Stimulated activated CD8-positive, alpha-beta memory T cell treated with anti-CD3 and anti-CD28 coated beads, Interleukin-4, amount 100 ng/mL, for 1 hour (primary cell): ENCODE results near the gene DNHD1.

ENCODE experiments used
- DNase-seq, 2 donors: peaks; one replicate each; pipeline ENCODE4 v3.0.0-alpha.2; 2020; ENCODE audit warnings: low read depth in 2 of 2, low spot score in 1 of 2

DNHD1 gene, protein sequence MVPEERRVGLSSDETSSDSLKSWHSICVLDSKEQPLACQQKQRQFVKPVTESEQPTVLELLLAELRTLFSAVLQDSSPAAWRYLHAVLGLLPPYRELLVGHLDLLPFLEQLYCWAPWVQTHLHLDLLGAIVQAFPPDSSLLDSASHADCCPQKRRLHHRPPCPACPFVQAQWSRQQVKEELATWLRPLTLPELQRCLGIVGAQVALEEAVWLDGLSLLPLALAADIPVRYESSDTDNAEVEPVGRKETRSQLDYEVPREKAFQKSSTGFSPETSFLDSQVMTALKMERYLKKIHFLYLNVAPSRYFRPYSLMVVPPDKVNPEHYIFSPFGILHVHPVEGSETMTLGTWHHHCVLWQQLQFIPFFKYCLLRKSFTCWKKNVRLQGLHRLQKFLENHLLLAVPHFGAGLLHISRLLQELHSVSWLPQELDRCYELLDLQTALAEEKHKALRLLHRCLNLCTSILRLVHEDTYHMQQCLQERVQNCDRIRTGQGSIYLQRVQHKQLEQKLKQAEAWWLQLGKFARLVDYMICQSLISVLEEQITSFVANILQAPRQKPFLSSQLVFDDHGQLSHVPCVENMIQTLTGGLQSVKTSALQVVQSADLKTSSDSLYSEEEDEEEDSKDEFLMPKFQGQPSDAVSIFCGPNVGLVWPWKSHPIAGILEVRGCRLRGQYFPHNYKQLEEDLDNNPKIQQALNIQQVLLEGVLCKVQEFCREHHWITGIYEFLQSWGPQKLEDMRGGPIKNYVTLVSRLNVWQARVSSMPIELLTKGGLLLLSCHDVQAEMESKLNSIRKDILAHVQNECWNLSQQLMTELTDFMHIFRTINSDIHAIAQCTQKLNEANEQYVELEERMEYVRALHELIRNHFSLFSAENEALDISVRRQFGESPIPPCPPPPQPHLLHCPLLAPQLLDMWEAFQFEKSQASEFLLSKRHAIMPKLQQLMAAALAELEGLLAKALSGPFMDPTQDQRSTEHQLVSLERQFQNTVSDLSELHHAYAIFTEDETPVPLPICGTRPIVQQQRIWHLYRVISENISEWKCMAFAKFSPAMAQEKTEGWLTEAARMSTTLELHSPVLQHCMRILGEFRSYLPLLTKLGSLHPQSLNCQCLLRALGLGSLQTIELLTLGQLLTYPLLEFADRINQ (N-terminal part only)

DNA sequence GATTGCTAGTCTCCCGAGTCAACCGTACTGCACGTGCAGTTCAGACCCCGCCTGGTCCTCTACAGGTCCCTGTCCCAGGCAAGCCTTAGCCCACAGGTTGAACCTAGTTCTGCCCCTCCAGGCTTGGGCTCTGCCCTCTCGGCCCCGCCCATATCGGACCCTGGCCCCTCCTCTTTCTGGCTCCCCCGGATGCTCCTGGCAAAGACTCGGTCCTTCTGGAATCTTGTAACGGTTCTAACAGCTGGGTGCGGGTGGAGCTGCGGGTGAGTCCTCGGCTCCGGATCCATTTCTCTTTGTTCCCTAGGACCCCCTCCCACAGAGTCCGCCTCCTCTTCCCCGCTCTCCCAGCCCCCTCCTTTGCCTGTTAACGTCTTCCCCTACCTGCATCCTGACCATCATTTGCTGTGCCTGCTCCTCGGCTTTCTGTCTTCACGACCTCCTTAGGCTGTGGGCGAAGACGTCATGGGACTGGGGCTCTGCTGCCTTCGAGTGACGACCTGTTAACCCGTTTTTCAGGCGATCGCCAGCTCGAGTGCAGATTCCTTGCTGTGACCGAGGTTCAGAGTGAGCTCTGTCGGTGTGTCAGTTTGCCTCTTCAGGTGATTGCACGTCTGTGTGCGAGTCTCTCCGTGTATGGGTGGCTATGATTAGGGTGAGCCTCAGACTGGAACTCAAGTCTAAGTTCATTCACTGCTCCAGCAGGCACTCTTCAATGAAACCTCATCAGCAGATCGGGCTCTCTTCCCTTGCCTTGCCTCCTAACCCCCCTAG is at the start of gene DNHD1:
Gene DNHD1 (plus strand): TSS at position 212 of the 771 bp plus-strand sequence. CDS start 936 bp downstream, outside the sequence.
- DNase-seq = no peak

DNA sequence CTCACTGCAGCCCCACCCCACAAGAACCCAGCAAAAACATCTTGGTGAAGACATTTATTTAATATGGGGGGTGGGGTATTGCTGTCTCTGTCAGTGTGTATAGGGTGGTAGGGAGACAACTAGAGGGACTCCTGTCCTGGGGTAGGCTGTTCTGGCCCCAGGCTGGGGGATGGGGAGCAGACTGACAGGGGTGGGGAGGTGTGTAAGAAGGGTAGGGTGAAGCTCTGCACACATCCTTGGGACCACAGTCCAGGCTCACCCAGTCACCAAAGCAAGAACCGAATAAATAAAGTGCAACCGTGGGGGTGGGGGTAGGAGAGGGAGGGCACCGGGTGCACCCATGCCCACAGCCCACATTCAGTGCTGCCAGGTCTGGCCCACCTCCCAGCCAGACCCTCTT is 48.5 kb upstream of the DNHD1 start:
- DNase-seq = no peak

DNA sequence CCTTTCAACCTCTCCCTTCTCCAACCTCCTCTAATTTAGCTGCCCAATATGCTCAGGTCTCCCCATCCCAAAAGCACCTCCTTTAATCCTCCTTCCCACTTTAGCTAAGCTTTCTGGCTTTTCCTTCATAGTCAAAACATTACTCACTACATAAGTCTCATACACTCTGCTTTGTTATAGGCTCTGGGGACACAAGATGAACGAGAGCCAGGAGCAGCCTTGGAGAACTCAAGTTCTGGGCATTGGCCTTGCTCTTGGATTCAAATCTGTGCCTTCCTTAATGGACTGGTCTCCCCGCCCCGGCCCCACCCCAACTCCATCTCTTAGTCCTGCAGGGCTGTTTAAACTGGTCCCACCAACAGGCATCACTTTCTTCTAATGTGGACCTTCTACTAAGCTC is 44.9 kb upstream of the DNHD1 start:
- no peak for DNase-seq

DNA sequence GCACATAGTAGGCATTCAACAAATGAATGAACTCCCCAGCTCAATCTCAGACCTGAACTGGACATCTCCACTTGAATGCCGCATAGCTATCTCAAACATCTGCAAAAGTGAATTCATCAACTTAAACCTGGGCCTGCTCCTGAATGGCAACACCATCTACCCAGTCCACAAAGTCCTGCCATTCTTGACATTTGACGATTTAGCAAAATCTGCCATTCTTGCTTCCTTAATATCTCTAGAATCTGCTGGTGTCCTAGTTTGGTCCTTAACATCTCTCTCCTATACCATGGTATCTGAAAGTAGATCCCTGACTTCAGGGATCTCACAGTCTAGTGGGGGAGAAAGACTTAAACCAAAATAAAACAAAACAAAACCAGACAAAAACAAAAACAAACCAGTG is 43.9 kb upstream of the DNHD1 start:
- DNase-seq = no peak

DNA sequence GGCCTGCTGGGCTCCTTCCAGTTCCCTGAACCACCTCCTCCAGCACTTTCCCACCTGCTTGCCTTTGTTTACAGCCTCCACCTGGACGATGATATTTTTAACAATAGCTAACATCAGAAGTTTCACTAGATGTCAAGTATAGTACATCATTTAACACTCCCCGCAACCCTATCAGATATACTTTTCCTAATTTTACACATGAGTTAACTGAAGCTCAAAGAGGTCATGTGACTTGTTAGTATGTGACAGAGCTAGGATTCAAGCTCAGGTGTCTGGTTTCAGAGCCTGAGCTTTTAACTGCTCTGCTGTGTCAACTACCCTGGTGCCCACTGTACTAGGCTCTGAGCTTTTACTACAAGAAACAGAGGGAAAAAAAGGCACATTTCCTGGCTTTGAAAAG is 42.0 kb upstream of the DNHD1 start:
- no peak for DNase-seq

DNA sequence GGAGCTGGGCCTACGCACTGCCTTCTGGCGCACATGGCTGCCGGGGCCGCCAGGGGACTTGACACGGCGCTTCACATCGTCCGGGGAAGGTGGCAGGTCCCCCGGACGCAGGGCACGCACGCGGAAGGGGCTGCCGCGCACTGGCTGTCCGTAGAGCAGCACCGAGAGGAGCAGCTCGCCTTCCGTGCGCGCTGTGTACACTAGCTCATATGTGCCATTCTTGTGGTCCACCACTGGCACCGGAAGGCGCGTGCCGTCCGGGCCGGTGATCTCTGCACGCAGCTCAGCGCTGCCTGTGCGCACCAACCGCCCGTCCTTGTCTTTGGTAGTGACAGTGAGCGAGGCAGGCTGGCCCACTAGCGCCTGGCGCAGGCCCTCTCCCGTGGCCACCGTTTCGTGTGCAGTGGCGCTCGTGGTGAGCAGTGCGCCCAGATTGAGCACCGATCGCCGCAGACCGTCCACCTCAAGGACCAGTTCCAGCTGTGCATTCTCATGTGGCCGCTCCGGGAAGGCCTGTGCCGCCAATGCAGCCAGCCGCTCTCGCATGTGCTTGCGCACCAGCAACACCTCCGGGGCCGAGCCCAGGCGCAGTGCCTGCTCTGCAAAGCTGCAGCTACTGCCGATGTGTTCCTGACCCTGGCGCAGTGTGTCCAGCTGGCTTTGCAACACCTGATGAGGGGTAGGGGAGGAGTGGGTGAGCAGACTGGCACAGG is 40.6 kb upstream of the DNHD1 start:
- no peak for DNase-seq

DNA sequence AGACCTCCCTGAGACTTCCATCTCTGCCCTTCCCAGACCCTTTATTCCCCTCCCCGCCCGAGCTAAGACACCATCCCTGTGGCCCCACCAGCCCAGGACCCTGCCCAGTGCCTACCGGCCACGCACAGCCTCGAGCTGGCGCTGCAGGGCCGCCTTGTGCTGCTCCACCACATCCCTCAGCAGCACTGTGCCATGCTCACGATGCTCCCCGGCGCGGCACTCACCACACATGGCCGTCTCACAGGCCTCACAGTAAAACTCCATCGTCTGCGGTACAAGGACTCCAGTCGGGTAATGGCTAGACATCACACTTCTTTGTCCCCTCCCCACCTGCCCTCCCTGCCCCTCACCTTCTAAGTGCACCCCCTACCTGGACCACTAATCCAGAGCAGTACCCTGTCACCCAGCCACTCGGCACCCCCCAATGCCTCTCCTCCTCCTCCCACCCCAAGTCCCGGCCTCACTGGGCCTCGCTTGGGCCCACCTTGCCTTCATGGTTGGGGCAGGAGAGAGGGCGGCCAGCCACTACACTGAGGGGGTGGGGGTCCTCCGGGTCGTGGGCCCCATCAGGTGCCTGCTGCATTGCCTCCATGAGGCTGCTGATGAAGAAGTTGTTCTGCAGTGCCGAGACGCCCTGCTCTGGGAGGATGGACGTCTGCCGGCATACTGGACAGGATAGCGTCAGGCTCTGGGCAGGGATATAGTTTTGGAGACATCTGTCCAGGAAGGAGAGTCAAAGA is 39.3 kb upstream of the DNHD1 start:
- no peak for DNase-seq

DNA sequence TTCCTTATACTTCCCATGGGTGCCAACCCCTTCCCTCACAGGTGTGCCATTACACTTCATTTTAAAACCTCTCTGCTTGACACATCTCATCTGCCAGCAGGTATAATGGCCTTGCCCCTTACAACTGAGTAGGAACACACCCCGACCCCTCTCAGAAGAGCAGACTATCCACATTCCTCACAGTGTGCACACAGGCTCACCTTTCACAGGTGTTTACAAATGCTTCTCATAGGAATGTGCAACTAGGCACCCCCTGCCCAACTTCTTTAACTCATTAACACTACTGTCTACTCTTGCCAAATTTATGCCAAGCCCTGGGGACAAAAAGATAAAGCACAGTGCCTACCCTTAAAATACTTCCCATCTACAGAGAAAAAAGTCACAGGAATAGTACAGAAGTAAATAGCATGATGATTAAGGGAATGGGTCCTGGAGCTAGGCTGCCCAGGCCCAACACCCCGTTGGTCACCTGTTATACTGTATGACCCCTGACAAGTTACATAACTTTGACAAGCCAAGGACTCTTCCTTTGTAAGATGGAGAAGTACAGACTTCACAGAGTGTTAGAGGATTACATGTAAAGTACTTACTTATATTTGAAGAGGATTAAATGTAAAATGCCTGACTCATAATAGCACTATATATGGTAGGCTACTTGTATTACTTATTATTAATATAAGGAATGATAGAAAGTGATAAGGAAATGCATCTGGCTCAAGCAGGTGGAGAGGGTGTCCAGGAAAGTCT is 38.6 kb upstream of the DNHD1 start:
- no peak for DNase-seq

DNA sequence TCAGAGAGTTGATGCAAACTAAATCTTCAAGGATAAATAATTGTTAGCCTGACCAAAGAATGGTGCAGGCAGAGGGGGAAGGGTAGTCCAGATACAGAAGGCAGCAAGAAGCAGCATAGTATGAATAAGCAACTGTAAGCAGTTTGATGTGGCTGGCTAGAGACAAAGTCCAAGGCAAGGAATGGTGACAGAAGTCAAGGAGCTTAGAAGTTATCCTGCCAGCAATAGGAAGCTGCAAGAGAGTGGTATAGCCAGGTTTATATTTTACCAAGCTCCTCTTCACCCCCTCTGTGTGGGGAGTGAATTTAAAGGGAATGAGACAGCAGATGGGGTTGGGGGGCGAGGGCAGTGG is 38.0 kb upstream of the DNHD1 start:
- no peak for DNase-seq

DNA sequence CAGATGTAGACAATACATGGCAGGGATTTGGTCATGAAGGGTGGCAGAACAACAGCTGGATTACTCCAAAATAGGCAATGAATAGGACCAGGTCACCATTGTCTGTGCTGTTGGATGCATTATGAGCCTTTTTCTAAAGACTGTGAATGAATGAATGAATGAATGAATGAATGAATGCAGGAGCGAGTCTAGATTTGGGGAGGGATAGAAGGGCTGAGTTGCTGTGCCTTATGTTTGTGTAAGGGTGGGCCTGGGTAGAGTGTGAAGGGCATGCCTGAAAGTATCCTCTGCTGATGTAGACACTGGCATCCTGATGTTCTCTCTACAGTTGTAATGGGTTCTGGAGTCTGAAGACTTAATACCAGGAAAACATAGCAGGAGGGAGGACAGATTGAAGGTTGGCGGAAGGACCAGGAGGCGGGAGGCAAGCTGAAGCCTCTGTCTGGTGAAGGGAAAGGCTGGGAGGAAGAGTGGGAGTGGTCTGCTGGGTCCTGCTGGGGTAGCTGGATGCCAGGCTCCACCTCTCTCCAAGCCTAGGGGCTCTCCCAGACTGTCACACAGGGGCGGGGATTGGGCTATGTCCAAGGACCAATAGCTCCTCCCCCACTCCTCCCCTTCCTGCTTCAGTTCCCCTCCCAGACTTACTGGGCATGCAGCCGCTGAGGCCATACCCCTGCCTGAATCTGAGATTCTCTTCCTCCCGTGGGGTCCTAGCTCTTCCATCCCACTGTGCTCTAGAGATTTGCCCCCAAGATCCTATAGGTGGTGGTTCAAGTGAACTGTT is 28.2 kb upstream of the DNHD1 start:
- no peak for DNase-seq

DNA sequence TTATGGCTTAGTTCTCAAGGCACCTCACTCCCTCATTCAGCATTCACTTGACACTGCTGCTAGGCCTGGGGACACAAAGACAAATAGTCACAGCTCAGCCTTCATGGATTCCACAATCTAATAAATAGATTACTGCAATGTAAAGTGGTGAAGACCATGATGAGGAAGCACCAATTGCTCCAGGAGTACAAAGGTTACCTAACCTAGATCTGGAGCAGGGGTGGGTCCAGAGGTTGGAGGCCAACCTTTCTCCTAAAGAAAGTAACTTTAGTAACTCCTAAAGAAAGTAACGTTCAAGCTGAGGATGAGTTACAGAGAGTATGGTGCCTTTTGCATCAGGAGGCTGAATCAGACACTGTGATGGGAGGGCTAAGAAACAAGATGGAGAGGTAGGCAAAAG is 27.5 kb upstream of the DNHD1 start:
- DNase-seq = no peak

DNA sequence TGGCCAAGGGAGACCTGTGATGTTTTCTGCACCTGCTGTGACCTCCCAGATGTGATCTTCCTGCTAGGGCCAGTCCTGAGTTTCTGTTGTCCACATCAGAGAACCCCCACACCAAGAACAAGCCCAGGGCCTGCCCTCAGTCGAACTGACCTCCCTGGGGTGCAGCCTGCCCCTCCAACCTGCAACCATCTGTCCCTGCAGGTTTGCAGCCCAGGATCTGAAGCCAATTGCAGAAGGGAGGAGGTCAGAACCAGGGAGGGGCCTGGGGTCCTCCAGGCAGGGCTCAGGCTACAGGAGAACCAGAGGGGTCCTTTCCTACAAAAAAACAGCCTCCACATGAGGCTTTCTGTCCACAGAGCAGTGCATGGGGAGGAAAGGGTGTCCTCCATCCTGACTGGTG is 24.1 kb upstream of the DNHD1 start:
- no peak for DNase-seq

DNA sequence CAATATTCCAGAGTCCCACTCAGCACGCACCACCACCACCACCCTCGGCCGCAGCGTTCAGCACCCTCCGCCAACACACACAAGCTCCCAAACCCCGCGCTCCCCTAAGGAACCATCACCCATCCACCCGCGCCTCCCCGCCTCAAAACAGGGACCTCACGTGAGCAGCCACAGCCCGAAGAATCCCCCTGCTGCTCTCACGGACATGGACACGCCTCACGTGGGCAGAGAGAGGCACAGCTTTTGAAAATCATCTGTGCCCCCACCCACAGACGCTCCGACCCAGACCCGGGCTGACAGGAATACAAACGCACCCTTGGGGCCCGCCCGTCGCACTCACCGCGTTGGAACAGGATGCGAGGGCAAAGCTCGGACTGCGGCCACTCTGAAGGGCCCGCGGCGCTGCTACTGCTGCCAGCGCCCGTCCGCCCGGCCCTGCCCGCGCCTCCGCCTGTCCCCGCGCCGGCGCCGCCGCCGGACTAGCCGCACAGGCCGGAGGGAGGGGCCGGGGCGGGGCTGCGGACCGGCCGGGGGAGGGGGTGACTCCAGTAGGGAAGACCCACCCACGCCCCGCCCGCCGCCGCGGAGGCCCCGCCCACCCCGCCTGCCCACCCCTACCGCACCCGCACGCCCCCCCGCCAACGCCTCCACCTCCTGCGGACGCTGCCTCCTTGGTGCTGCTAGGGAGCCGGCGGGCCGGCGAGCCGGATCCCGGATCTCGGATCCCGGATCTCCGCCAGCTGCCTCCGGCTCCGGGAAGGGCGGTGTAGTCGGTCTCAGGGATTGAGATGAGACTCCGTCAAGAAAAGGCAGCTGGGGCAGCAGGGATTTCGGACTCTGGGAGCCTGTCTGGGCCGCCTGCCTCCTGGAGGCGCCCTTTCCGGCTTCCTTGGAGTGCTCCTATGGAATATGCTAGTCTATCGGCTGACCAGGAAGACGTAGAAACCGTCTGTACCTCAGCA is 23.3 kb upstream of the DNHD1 start, which contains the start of gene TRIM3:
Gene TRIM3 (minus strand): TSS at position 491 of the 962 bp plus-strand sequence. CDS start 8,246 bp downstream, outside the sequence.
- DNase-seq = peak; percentile 56 to 64

DNA sequence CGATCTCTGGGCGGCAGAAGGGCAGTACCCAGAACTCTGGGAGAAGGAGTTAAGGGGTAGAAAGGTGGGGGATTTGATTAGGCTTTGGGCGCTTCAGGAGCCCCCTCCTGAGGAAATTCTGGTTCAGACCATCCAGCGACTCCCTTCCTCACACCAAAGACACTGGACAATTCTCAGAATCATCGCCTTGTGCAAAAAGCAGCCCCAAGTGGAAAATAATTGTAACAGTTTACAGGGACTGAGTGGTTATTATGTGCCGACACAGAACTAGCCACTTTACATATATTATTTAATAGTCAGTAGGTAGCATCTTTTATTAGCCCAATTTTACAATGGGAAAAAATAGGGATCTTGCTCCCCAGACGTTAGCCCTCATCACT is 22.7 kb upstream of the DNHD1 start:
- DNase-seq = no peak

DNA sequence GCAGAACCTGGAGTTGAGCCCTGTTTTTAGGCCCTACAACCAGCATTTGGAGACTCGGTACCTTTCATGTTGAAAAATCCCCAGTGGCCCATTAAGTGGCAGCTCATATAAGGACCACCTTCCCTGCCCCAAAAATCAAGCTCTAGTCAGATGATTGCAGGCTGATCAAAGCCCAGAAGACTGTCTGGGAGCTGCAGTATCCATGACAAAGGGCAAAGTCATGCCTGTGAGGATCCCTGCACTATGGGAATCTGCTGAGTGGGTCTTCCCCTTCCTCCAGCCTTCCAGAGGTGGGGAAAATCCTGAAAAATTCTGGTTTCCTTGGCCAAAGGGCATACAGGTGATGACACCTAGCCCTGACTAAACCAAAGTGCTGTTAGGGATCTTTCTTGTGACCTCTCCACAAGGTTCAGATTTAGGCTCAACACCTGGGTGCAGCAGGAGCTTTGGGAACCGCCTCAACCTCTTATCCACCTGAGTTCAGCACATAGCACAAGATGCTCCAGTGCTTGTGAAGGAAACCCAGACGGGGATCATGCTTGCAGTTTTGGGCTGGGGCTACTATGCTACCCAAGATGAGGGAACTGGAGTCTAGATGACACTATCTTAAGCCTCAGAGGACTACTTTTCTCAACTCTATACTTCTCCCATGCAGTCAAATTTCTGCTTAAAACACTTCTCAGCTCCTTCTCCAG is 22.1 kb upstream of the DNHD1 start:
- no peak for DNase-seq

DNA sequence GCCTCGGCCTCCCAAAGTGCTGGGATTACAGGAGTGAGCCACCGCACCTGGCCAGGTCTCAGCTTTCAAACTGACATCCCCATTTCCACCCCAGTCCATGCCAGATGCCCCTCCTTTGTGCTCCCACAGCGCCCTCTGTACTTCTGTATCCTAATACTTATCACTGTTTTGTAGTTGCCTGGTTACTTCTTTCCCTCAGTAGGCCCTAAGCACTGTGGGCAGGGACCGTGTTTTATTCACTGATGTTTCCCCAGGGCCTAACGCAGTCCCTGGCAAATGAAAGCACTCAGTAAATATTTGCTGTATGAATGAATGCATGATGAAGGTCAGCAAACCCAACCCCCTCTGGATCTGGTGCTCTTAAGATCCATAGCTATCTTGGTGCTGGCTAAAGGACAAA is 21.1 kb upstream of the DNHD1 start:
- no peak for DNase-seq
